ENCODE results near the gene YBX2.
"Not testable (repeated sequence)": the region's sequence is repeated elsewhere in the genome, so short reads cannot be mapped to it uniquely, and the experiment has no call there.

The YBX2 gene

GRCh38 chr17:7249214-7249613, 45.2 kb downstream of the YBX2 start:
- H3K4me3 ChIP-seq (ENCODE audit: low read depth, low read length), result peak overlapping the region; percentile 87
- no peak for DNase-seq (ENCODE audit: low read depth)
- TF ChIP-seq CTCF (IDR thresholded peaks at IDR 0.05; ENCODE audit: low read depth, low read length) (no peak), MAX (IDR thresholded peaks at IDR 0.05; ENCODE audit: low read depth, low read length) (no peak), POLR2A (IDR thresholded peaks at IDR 0.05; ENCODE audit: extremely low read depth, insufficient read length) (no peak), MYC (IDR thresholded peaks at IDR 0.05; ENCODE audit: low read depth, low read length) (no peak)

GRCh38 chr17:7248796-7249195, 45.6 kb downstream of the YBX2 start:
- H3K4me3 ChIP-seq (ENCODE audit: low read depth, low read length), result peak overlapping the region; percentile 87
- TF ChIP-seq CTCF (IDR thresholded peaks at IDR 0.05; ENCODE audit: low read depth, low read length) (no peak), MYC (IDR thresholded peaks at IDR 0.05; ENCODE audit: low read depth, low read length) (no peak), MAX (IDR thresholded peaks at IDR 0.05; ENCODE audit: low read depth, low read length) (no peak), POLR2A (IDR thresholded peaks at IDR 0.05; ENCODE audit: extremely low read depth, insufficient read length) (no peak)
- DNase-seq (ENCODE audit: low read depth), result no peak

- TF ChIP-seq MAX (IDR thresholded peaks at IDR 0.05; ENCODE audit: low read depth, low read length), result no peak
- TF ChIP-seq CTCF (IDR thresholded peaks at IDR 0.05; ENCODE audit: low read depth, low read length), result no peak
- TF ChIP-seq MYC (IDR thresholded peaks at IDR 0.05; ENCODE audit: low read depth, low read length), result no peak
- no peak for TF ChIP-seq POLR2A (IDR thresholded peaks at IDR 0.05; ENCODE audit: extremely low read depth, insufficient read length)
- no peak overlapping the region for H3K4me3 ChIP-seq (ENCODE audit: low read depth, low read length)
- no peak for DNase-seq (ENCODE audit: low read depth)
Observed at GRCh38 chr17:7246779-7247178, 47.7 kb downstream of the YBX2 start.

GRCh38 chr17:7243838-7244237, 50.6 kb downstream of the YBX2 start:
- H3K4me3 ChIP-seq (ENCODE audit: low read depth, low read length); DNase-seq (ENCODE audit: low read depth): not testable (repeated sequence)

- DNase-seq (ENCODE audit: low read depth), result no peak
- TF ChIP-seq MAX (IDR thresholded peaks at IDR 0.05; ENCODE audit: low read depth, low read length) (no peak), POLR2A (IDR thresholded peaks at IDR 0.05; ENCODE audit: extremely low read depth, insufficient read length) (no peak), CTCF (IDR thresholded peaks at IDR 0.05; ENCODE audit: low read depth, low read length) (no peak), MYC (IDR thresholded peaks at IDR 0.05; ENCODE audit: low read depth, low read length) (no peak)
- no peak overlapping the region for H3K4me3 ChIP-seq (ENCODE audit: low read depth, low read length)
Observed at GRCh38 chr17:7243453-7243729, 51.0 kb downstream of the YBX2 start.

GRCh38 chr17:7242717-7243452, 51.6 kb downstream of the YBX2 start:
- DNase-seq (ENCODE audit: low read depth), result peak; percentile 90
- H3K4me3 ChIP-seq (ENCODE audit: low read depth, low read length), result peak overlapping the region; percentile 74
- peak; percentile 86 for TF ChIP-seq MYC (IDR thresholded peaks at IDR 0.05; ENCODE audit: low read depth, low read length)
- no peak for TF ChIP-seq CTCF (IDR thresholded peaks at IDR 0.05; ENCODE audit: low read depth, low read length)
- no peak for TF ChIP-seq POLR2A (IDR thresholded peaks at IDR 0.05; ENCODE audit: extremely low read depth, insufficient read length)
- TF ChIP-seq MAX (IDR thresholded peaks at IDR 0.05; ENCODE audit: low read depth, low read length), result peak; percentile 91
